HEK293 (cell line): ENCODE results near the gene GCK.

ENCODE experiments used
- CTCF ChIA-PET: fragments of 350-600 bp; formaldehyde crosslinking; extraction: SDS; loops from one replicate; lab custom pipeline; 2021; ENCODE audit warnings: antibody characterized with exemption; lab: Yijun Ruan, JAX
- POLR2A ChIA-PET: fragments of 300-600 bp; formaldehyde crosslinking; extraction: SDS; loops from one replicate; lab custom pipeline; 2020; ENCODE audit warnings: antibody characterized with exemption, inconsistent platforms; lab: Yijun Ruan, JAX
- H3K27ac ChIP-seq: fragments of 200-500 bp; sonication (Bioruptor generic); 2 replicates; pipeline ENCODE4 v1.5.1; 2014; ENCODE audit warnings: low read depth, low read length, control low read depth, inconsistent platforms; ENCODE audit errors: extremely low read depth
- H3K36me3 ChIP-seq, 2 experiments: fragments of 200-500 bp in 1 of 2; sonication (Bioruptor generic) in 1 of 2; 1 replicate in 1 of 2; 2 replicates in 1 of 2; pipeline ENCODE4 v1.5.1; 2014 to 2017; ENCODE audit warnings: inconsistent platforms in 2 of 2, low read length in 2 of 2; ENCODE audit not compliant: control insufficient read depth in 2 of 2, insufficient read depth in 1 of 2
- H3K4me1 ChIP-seq: fragments of 200-500 bp; sonication (Bioruptor generic); 2 replicates; pipeline ENCODE4 v1.5.1; 2014; ENCODE audit warnings: mild to moderate bottlenecking, low read length, inconsistent platforms; ENCODE audit not compliant: control insufficient read depth, insufficient read depth
- H3K4me3 ChIP-seq: 2 replicates; pipeline ENCODE4 v1.5.1; 2011; ENCODE audit warnings: low read depth, mild to moderate bottlenecking, control low read depth, low read length, moderate library complexity
- H3K9me3 ChIP-seq: fragments of 200-500 bp; sonication (Bioruptor generic); 2 replicates; pipeline ENCODE4 v1.5.1; 2014; ENCODE audit warnings: low read depth, low read length, inconsistent platforms; ENCODE audit not compliant: control insufficient read depth, insufficient read depth
- GLIS1 ChIP-seq: fragments of 450-650 bp; formaldehyde crosslinking; IDR thresholded peaks from 2 replicates; pipeline ENCODE4 v1.5.1; 2016; ENCODE audit warnings: missing biosample characterization, missing genetic modification characterization
- KLF9 ChIP-seq: fragments of 450-650 bp; formaldehyde crosslinking; IDR thresholded peaks from 2 replicates; pipeline ENCODE4 v1.5.1; 2016; ENCODE audit warnings: missing biosample characterization, missing genetic modification characterization, low read depth
- PRDM1 ChIP-seq: fragments of 450-650 bp; formaldehyde crosslinking; IDR thresholded peaks from 2 replicates; pipeline ENCODE4; 2016; ENCODE audit warnings: missing biosample characterization, missing genetic modification characterization
- REPIN1 ChIP-seq: fragments of 450-650 bp; formaldehyde crosslinking; IDR thresholded peaks from 2 replicates; pipeline ENCODE4 v1.5.1; 2017; ENCODE audit warnings: missing biosample characterization, missing genetic modification characterization, low read depth
- SALL2 ChIP-seq: fragments of 450-650 bp; formaldehyde crosslinking; IDR thresholded peaks from 2 replicates; pipeline ENCODE4 v1.5.0; 2017; ENCODE audit warnings: missing biosample characterization, mild to moderate bottlenecking, missing genetic modification characterization, borderline replicate concordance
- SCRT1 ChIP-seq: fragments of 450-650 bp; formaldehyde crosslinking; IDR thresholded peaks from 2 replicates; pipeline ENCODE4 v1.5.1; 2016; ENCODE audit warnings: missing biosample characterization, missing genetic modification characterization, borderline replicate concordance
- ZBTB20 ChIP-seq: fragments of 450-650 bp; formaldehyde crosslinking; IDR thresholded peaks from 2 replicates; pipeline ENCODE4 v1.5.1; 2016; ENCODE audit warnings: missing biosample characterization, missing genetic modification characterization
- ZNF184 ChIP-seq: fragments of 450-650 bp; IDR thresholded peaks from 2 replicates; pipeline ENCODE4 v1.5.1; 2018; ENCODE audit warnings: missing biosample characterization, mild to moderate bottlenecking, missing genetic modification characterization
- ZNF24 ChIP-seq: fragments of 450-650 bp; formaldehyde crosslinking; IDR thresholded peaks from 2 replicates; pipeline ENCODE4 v1.5.1; 2016; ENCODE audit warnings: missing biosample characterization, missing genetic modification characterization
- ZNF37A ChIP-seq: fragments of 450-650 bp; IDR thresholded peaks from 2 replicates; pipeline ENCODE4 v1.5.1; 2018; ENCODE audit warnings: missing biosample characterization, missing genetic modification characterization
- ZNF433 ChIP-seq: fragments of 450-650 bp; formaldehyde crosslinking; IDR thresholded peaks from 2 replicates; pipeline ENCODE4 v1.5.1; 2016; ENCODE audit warnings: missing biosample characterization, missing genetic modification characterization, low read depth
- ZNF580 ChIP-seq: fragments of 450-650 bp; formaldehyde crosslinking; IDR thresholded peaks from 2 replicates; pipeline ENCODE4 v1.5.1; 2016; ENCODE audit warnings: missing biosample characterization, missing genetic modification characterization
- ZNF623 ChIP-seq: fragments of 450-650 bp; formaldehyde crosslinking; IDR thresholded peaks from 2 replicates; pipeline ENCODE4 v1.5.1; 2016; ENCODE audit warnings: missing biosample characterization, missing genetic modification characterization
- ZNF629 ChIP-seq: fragments of 450-650 bp; formaldehyde crosslinking; IDR thresholded peaks from 2 replicates; pipeline ENCODE4 v1.5.1; 2017; ENCODE audit warnings: missing biosample characterization, missing genetic modification characterization
- ZNF658 ChIP-seq: fragments of 450-650 bp; formaldehyde crosslinking; IDR thresholded peaks from 2 replicates; pipeline ENCODE4; 2016; ENCODE audit warnings: missing biosample characterization, missing genetic modification characterization
- ZNF660 ChIP-seq: fragments of 450-650 bp; IDR thresholded peaks from 2 replicates; pipeline ENCODE4 v1.5.1; 2018; ENCODE audit warnings: missing biosample characterization, mild to moderate bottlenecking, missing genetic modification characterization
- ZNF670 ChIP-seq: fragments of 450-650 bp; formaldehyde crosslinking; IDR thresholded peaks from 2 replicates; pipeline ENCODE4 v1.5.1; 2016; ENCODE audit warnings: missing biosample characterization, missing genetic modification characterization, low read depth
- ZNF792 ChIP-seq: fragments of 450-650 bp; formaldehyde crosslinking; IDR thresholded peaks from 2 replicates; pipeline ENCODE4 v1.5.1; 2016; ENCODE audit warnings: missing biosample characterization, missing genetic modification characterization
- ZSCAN18 ChIP-seq: fragments of 450-650 bp; formaldehyde crosslinking; IDR thresholded peaks from 2 replicates; pipeline ENCODE4 v1.5.1; 2016; ENCODE audit warnings: missing biosample characterization, missing genetic modification characterization
- TF ChIP-seq, protein P1 (sequence below): fragments of 450-650 bp; formaldehyde crosslinking; IDR thresholded peaks from 2 replicates; pipeline ENCODE4 v1.5.1; 2016; ENCODE audit warnings: missing biosample characterization, missing genetic modification characterization

Gene GCK

GRCh38 chr7:44189286-44189992 is at the start of gene GCK:
Gene GCK (minus strand): TSS chr7:44189439. CDS start chr7:44188953, 486 bp downstream.
- Histone ChIP-seq H3K36me3 (no peaks in the 10 kb centered on the region), H3K27ac (no peak within 1 kb of the TSS), H3K4me3 (no peak within 1 kb of the TSS), H3K9me3 (no peaks in the 10 kb centered on the region), H3K4me1 (no peaks in the 10 kb centered on the region)
- TF ChIP-seq REPIN1 (no peak), ZNF670 (tag by site-specific recombination) (no peak), ZNF184 (no peak), ZNF658 (tag by site-specific recombination) (no peak), KLF9 (tag by site-specific recombination) (no peak), SCRT1 (tag by site-specific recombination) (no peak), ZNF580 (no peak), ZSCAN18 (tag by site-specific recombination) (no peak), ZNF660 (tag by site-specific recombination) (no peak)
- ChIA-PET POLR2A (no interaction called here), CTCF (no interaction called here)

- H3K9me3 ChIP-seq: no peaks in the 10 kb centered on the region
- H3K27ac ChIP-seq: no peak overlapping the region
- H3K4me1 ChIP-seq: no peaks in the 10 kb centered on the region
- no peaks in the 10 kb centered on the region for H3K36me3 ChIP-seq
- no peak overlapping the region for H3K4me3 ChIP-seq
- TF ChIP-seq ZNF792 (tag by site-specific recombination) (no peak), GLIS1 (tag by site-specific recombination) (peak; percentile 51)
- ChIA-PET CTCF (interaction anchor here (0.5 kb wide), 1 partner anchor 45 kb away, joined by 3 read pairs; no protein-coding TSS in a partner anchor), POLR2A (no interaction called here)
Observed at GRCh38 chr7:44238116-44238695, 49.0 kb upstream of the GCK start.

DNA sequence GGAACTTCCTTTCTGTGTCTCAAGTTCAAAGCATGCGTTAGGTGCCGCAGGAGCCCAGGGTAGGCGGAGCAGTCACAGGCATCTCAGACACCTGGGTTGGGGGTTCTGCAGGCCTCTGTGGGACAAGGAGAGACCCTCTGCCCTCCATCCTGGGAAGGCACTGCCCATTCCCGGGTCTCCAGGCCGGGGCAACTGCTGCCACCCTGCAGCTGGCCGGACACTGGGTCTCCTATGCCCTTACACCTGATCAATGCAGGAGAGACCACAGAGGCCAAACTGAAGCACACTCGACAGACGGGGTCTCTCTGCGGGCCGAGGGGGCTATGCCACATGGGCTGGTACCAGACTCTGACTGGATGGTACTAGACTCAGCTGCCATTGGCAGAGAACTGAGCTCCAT is 48.5 kb upstream of the GCK start:
- POLR2A ChIA-PET: no interaction called here
- Histone ChIP-seq H3K36me3 (no peaks in the 10 kb centered on the region), H3K4me3 (no peak overlapping the region)
- no peak for TF ChIP-seq SALL2
- no peak for TF ChIP-seq ZNF629 (tag by site-specific recombination)
- TF ChIP-seq PRDM1: no peak
- TF ChIP-seq ZNF24: no peak
- TF ChIP-seq, protein P1, sequence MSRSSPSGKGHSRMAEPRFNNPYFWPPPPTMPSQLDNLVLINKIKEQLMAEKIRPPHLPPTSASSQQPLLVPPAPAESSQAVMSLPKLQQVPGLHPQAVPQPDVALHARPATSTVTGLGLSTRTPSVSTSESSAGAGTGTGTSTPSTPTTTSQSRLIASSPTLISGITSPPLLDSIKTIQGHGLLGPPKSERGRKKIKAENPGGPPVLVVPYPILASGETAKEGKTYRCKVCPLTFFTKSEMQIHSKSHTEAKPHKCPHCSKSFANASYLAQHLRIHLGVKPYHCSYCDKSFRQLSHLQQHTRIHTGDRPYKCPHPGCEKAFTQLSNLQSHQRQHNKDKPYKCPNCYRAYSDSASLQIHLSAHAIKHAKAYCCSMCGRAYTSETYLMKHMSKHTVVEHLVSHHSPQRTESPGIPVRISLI (tag by site-specific recombination): no peak
- TF ChIP-seq ZNF623 (tag by site-specific recombination): no peak
- no peak for TF ChIP-seq ZBTB20 (tag by site-specific recombination)
- no peak for TF ChIP-seq ZNF37A (tag by site-specific recombination)
- no peak for TF ChIP-seq ZNF433
- TF ChIP-seq, all 188 proteins: peak for 0
- H3K9me3 ChIP-seq: no peaks in the 10 kb centered on the region
- no peaks in the 10 kb centered on the region for H3K4me1 ChIP-seq
- H3K27ac ChIP-seq: no peak overlapping the region
- CTCF ChIA-PET: interaction anchor here (0.5 kb wide), 1 partner anchor 44 kb away, joined by 3 read pairs; no protein-coding TSS in a partner anchor
